Heart right ventricle (tissue), 16 donors: ENCODE data around the gene CFAP299. TPM values are rescaled to one million over a fixed set of nuclear protein-coding genes. Genes with fewer than 3 reads are reported as not detected.

Experiments used
- ATAC-seq, 8 donors: fragments of 200-7000 bp; cut with Tn5 transposase; one replicate each; pipeline ENCODE4 v1.9.1; 2020; ENCODE audit warnings: mild to moderate bottlenecking in 8 of 8, moderate library complexity in 8 of 8, moderate number of reproducible peaks in 1 of 8
- DNase-seq, 2 donors: peaks; one replicate each; pipeline ENCODE4 v3.0.0-alpha.2; 2020
- H3K27ac ChIP-seq, 10 donors: fragments of 200-600 bp; sonication (generic) in 2 of 10; one replicate each; pipeline versions ENCODE4 v1.5.0 to v1.8.0; 2020 to 2022; ENCODE audit warnings: mild to moderate bottlenecking in 3 of 10
- H3K27me3 ChIP-seq, 7 donors: fragments of 200-600 bp; one replicate each; pipeline ENCODE4 v1.8.0; 2021 to 2022; ENCODE audit warnings: mild to moderate bottlenecking in 2 of 7
- H3K36me3 ChIP-seq, 9 donors: fragments of 200-600 bp; sonication (generic) in 1 of 9; one replicate each; pipeline versions ENCODE4 v1.5.0 to v1.8.0; 2020 to 2022; ENCODE audit warnings: mild to moderate bottlenecking in 2 of 9
- H3K4me1 ChIP-seq, 9 donors: fragments of 200-600 bp; sonication (generic) in 1 of 9; one replicate each; pipeline versions ENCODE4 v1.5.0 to v1.8.0; 2020 to 2022; ENCODE audit warnings: mild to moderate bottlenecking in 4 of 9
- H3K4me3 ChIP-seq, 10 donors: fragments of 200-600 bp; sonication (generic) in 2 of 10; one replicate each; pipeline versions ENCODE4 v1.5.0 to v1.8.0; 2020 to 2022; ENCODE audit warnings: mild to moderate bottlenecking in 7 of 10, moderate library complexity in 2 of 10
- H3K9me3 ChIP-seq, 11 donors: fragments of 200-600 bp in 10 of 11; sonication (generic) in 2 of 11; one replicate each; pipeline versions ENCODE4 v1.5.0 to v1.8.0; 2013 to 2022; ENCODE audit warnings: mild to moderate bottlenecking in 2 of 11, control low read depth in 1 of 11, moderate library complexity in 1 of 11
- CTCF ChIP-seq, 9 donors: fragments of 200-600 bp; sonication (generic) in 2 of 9; IDR thresholded peaks; one replicate each; pipeline versions ENCODE4 v1.5.0 to v1.8.0; 2021 to 2022; ENCODE audit warnings: antibody characterized with exemption in 9 of 9, mild to moderate bottlenecking in 5 of 9, moderate library complexity in 1 of 9
- WGBS, 2 donors: extraction: QIAGEN DNeasy Blood & Tissue Kit; methylation state at CpG; one replicate each; pipeline ENCODE4 v1.1.7; 2013; ENCODE audit warnings: inconsistent platforms in 1 of 2; 5-methylcytosine and 5-hydroxymethylcytosine counted together
- intact Hi-C, 10 donors: fragments of 100-400 bp; cut with DNase I; formaldehyde crosslinking; loops; one replicate each; pipeline versions ENCODE4 v1.11.1 to v1.14.2; 2022
- polyA plus RNA-seq, 2 donors: library from polyadenylated mRNA; stranded (reverse); fragments of 200-250 nt; gene quantifications; one replicate each; pipeline ENCODE4 v1.2.3, GENCODE V29; 2013
- total RNA-seq, 10 donors: library from RNA; stranded (reverse); fragmentation: NEBNext Ultra II Directional in 3 of 10; extraction: Animal tissue kit (Norgen Biotek cat#: 25700) in 3 of 10; gene quantifications; one replicate each; pipeline versions ENCODE4 v1.2.1 to v1.2.4, GENCODE V29; 2021 to 2023
- donor health status: Arrhythmogenic right ventricular cardiomyopathy.
- donor health status: ischemic (EF 13 %, LVEDD 7.1; RV severe dilation, severe dysfunction).
- donor health status: healthy with polysubstance abuse.
- donor health status: DM: no; HTN: yes; CAD: no.
- donor health status: DM: no; HTN: no; CAD: no.
- donor health status: ischemic (EF 25% LVEDD 6.9; RV normal size, moderate dysfunction).
- donor health status: ischemic (EF 25% LVEDD 5.7; RV mildly dilated, moderate dysfunction).
- donor health status: healthy.
- donor health status: DM: yes; HTN: yes; CAD: no.
- donor health status: Ischemic cardiomyopathy.
- donor health status: ischemic (EF 35%, LVEDD 5.7; RV mildly dilated, moderate dysfunction).
- donor health status: nonischemic (EF 11% LVEDD 7.7; RV severe dilation, severe dysfunction).
- donor health status: DM: yes; HTN: yes; CAD: no.
- donor health status: PGD.
- donor health status: ischemic (EF 29% LVEDD 5.4; RV normal size, mild dysfunction).
- donor health status: nonischemic (EF 23%, LVEDD 6.1; RV moderate dilation, normal function).

The CFAP299 gene
- total and polyA plus RNA-seq, 12 donors = 0.93 TPM; not detected in 11

GRCh38 chr4:80466618-80467017 lies 131.1 kb downstream of the CFAP299 start:
- Histone ChIP-seq H3K9me3 (no peaks in the 10 kb centered on the region), H3K27ac (no peak overlapping the region), H3K4me3 (no peak overlapping the region), H3K4me1 (no peaks in the 10 kb centered on the region), H3K36me3 (no peaks in the 10 kb centered on the region), H3K27me3 (no peaks in the 10 kb centered on the region)
- intact Hi-C loops = no loop called here
- 83 to 96% methylated on average over 1 of the region's 1 CpG for WGBS, 2 donors
- no peak for DNase-seq
- no peak for ATAC-seq
- no peak for TF ChIP-seq CTCF (IDR thresholded peaks at IDR 0.05)

- H3K9me3 ChIP-seq = no peaks in the 10 kb centered on the region
- intact Hi-C loops = no loop called here
- 15 to 25% methylated on average over 9 of the region's 9 CpGs for WGBS, 2 donors
- DNase-seq (no peak), ATAC-seq (no peak)
- H3K27ac ChIP-seq = no peak overlapping the region
- H3K4me3 ChIP-seq = no peak overlapping the region
- H3K27me3 ChIP-seq = no peaks in the 10 kb centered on the region
- H3K4me1 ChIP-seq = no peaks in the 10 kb centered on the region
- no peaks in the 10 kb centered on the region for H3K36me3 ChIP-seq
- TF ChIP-seq CTCF (IDR thresholded peaks at IDR 0.05) = no peak
Observed at GRCh38 chr4:80471756-80472155, 136.2 kb downstream of the CFAP299 start.

GRCh38 chr4:80475236-80475635 lies 139.7 kb downstream of the CFAP299 start:
- H3K4me3 ChIP-seq = no peak overlapping the region
- no peaks in the 10 kb centered on the region for H3K36me3 ChIP-seq
- TF ChIP-seq CTCF (IDR thresholded peaks at IDR 0.05) = no peak
- WGBS, 2 donors = 92 to 94% methylated on average over 2 of the region's 2 CpGs
- no peaks in the 10 kb centered on the region for H3K4me1 ChIP-seq
- no peak overlapping the region for H3K27ac ChIP-seq
- H3K9me3 ChIP-seq = no peaks in the 10 kb centered on the region
- ATAC-seq (no peak), DNase-seq (no peak)
- intact Hi-C loops = no loop called here
- no peaks in the 10 kb centered on the region for H3K27me3 ChIP-seq

GRCh38 chr4:80475798-80476197 lies 140.3 kb downstream of the CFAP299 start:
- Histone ChIP-seq H3K27me3 (no peaks in the 10 kb centered on the region), H3K4me3 (no peak overlapping the region), H3K4me1 (no peaks in the 10 kb centered on the region), H3K27ac (no peak overlapping the region), H3K9me3 (no peaks in the 10 kb centered on the region), H3K36me3 (no peaks in the 10 kb centered on the region)
- intact Hi-C loops = no loop called here
- TF ChIP-seq CTCF (IDR thresholded peaks at IDR 0.05) = no peak
- WGBS, 2 donors = 72 to 80% methylated on average over 3 of the region's 3 CpGs
- ATAC-seq (no peak), DNase-seq (no peak)

- H3K9me3 ChIP-seq = no peaks in the 10 kb centered on the region
- WGBS, 2 donors = 69 to 75% methylated on average over 2 of the region's 2 CpGs
- ATAC-seq (no peak), DNase-seq (no peak)
- no peak overlapping the region for H3K4me3 ChIP-seq
- H3K27me3 ChIP-seq = no peaks in the 10 kb centered on the region
- H3K27ac ChIP-seq = no peak overlapping the region
- no peaks in the 10 kb centered on the region for H3K4me1 ChIP-seq
- no peak for TF ChIP-seq CTCF (IDR thresholded peaks at IDR 0.05)
- intact Hi-C loops = no loop called here
- no peaks in the 10 kb centered on the region for H3K36me3 ChIP-seq
Observed at GRCh38 chr4:80484712-80485111, 149.2 kb downstream of the CFAP299 start.
